HG03066 (cell line): ENCODE data around the gene ART5.
"Not testable (repeated sequence)": the region's sequence is repeated elsewhere in the genome, so short reads cannot be mapped to it uniquely, and the experiment has no call there.

Experiments used
- ATAC-seq: cut with Tn5 transposase; IDR thresholded peaks from one replicate; pipeline ENCODE4 v1.9.1; 2021; ENCODE audit warnings: low read depth; ENCODE audit not compliant: unreplicated experiment

The ART5 gene

DNA sequence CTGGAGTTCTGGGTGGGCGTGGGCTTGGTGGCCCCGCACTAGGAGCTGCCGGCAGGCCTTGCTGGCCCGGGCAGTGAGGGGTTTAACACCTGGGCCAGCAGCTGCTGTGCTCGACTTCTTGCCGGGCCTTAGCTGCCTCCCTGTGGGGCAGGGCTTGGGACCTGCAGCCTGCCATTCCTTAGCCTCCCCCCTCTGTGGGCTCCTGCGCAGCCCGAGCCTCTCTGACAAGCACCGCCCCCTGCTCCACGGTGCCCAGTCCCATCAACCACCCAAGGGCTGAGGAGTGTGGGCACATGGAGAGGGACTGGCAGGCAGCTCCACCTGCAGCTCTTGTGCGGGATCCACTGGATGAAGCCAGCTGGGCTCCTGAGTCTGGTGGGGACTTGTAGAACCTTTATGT, 53.0 kb downstream of the ART5 start:
- not testable (repeated sequence) for ATAC-seq
